GM21390 (cell line): ENCODE measurements around the gene INHBC.
"Not testable (repeated sequence)": the region's sequence is repeated elsewhere in the genome, so short reads cannot be mapped to it uniquely, and the experiment has no call there.

Source experiments
- ATAC-seq: cut with Tn5 transposase; IDR thresholded peaks from one replicate; pipeline ENCODE4 v1.9.1; 2021; ENCODE audit not compliant: unreplicated experiment

INHBC gene, protein sequence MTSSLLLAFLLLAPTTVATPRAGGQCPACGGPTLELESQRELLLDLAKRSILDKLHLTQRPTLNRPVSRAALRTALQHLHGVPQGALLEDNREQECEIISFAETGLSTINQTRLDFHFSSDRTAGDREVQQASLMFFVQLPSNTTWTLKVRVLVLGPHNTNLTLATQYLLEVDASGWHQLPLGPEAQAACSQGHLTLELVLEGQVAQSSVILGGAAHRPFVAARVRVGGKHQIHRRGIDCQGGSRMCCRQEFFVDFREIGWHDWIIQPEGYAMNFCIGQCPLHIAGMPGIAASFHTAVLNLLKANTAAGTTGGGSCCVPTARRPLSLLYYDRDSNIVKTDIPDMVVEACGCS

DNA sequence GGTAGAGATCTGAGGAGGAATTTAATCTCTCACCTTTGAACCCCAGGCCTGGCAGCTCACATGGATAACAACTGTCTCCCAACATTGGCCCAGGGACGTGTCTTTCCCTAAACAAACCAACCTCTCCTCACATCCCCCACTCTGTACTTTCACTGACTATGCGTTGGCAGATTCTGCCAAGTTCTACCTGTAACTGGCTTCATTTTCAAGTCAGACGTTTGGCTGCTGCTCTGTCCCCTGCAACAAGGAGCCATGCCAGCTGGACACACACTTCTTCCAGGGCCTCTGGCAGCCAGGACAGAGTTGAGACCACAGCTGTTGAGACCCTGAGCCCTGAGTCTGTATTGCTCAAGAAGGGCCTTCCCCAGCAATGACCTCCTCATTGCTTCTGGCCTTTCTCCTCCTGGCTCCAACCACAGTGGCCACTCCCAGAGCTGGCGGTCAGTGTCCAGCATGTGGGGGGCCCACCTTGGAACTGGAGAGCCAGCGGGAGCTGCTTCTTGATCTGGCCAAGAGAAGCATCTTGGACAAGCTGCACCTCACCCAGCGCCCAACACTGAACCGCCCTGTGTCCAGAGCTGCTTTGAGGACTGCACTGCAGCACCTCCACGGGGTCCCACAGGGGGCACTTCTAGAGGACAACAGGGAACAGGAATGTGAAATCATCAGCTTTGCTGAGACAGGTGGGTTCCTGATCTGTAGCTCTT lies at the start of gene INHBC:
Gene INHBC (plus strand): TSS at position 268 of the 707 bp plus-strand sequence. CDS start 103 bp downstream, at position 371.
- ATAC-seq: no peak

DNA sequence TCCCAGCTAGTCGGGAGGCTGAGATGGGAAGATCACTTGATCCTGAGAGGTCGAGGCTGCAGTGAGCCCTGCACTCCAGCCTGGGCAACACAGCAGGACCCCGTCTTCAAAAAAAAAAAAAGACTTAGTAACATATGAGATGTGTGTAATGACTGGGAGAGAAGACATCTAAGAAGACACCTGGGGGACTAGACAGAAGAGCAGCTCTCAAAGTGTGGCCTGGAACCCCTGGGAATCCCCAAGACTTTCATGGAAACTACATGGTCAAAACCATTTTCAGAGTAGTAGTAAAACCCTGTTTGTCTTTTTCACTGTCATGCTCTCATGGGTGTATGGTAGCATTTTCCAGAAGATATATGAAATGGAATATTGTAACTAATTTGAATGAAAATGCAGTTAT lies 49.0 kb upstream of the INHBC start:
- ATAC-seq: no peak

DNA sequence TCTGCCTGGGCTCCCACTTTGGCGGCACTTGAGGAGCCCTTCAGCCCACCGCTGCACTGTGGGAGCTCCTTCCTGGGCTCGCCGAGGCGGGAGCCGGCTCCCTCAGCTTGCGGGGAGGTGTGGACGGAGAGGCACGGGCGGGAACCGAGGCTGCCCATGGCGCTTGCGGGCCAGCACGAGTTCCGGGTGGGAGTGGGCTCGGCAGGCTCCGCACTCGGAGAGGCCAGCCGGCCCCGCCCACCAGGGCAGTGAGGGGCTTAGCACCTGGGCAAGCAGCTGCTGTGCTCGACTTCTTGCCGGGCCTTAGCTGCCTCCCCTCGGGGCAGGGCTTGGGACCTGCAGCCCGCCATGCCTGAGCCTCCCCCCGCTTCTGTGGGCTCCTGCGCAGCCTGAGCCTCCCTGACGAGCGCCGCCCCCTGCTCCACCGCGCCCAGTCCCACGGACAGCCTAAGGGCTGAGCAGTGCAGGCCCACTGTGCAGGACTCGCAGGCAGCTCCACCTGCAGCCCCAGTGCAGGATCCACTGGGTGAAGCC lies 48.3 kb upstream of the INHBC start:
- ATAC-seq: no peak

DNA sequence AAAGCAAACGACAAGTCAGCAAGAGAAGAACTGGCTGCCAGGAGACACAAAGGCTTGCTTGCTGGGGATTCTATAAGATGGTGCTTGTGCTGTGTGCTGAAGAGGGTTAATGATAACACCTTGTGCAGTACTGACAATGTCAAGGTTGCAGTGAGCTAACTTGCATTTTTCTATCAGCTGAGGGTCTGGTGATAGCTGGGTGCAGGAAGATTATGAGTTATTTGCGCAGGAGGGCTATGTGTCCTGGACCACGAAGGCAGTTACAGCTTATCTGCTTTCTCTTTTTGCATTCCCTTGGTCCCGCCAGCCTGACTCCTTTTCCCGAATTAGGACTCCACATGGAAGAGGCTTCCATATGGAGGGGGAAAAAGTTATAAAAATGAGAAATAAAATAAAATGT lies 46.2 kb upstream of the INHBC start:
- ATAC-seq: no peak

DNA sequence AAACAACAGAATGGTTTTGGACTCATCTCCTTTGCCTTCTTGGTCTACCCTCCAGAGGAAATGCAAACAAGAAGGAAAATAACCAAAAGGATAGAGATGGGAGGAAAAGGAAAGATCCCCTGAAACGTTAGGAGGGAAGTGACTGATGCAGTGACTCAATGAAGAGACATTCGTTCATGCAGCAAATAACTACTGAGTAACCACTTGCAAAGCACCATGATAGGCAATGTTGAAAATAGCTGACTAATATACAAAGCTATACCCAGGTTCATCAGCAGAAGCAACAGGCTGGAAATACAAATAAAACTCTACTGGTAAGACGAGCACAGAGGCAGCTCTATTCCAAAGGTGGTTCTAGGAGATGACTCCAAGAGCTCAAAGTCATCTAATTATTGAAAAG lies 45.6 kb upstream of the INHBC start:
- ATAC-seq: no peak

DNA sequence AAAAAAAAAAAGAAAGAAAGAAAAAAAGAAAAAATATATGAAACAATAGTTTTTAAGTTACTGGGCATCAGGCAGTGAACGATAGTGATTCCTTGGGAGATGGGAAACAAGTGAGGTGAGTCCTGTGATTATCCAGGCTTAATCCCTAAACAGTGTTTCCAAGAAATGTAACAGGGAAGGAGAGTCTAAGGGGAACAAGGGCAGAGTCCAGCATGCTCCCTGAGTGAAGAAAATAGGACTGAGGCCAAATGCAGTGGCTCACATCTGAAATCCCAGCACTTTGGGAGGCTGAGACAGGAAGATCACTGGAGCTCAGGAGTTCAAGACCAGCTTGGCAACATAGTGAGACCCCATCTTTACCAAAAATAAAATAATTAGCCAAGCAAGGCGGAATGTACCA lies 44.4 kb upstream of the INHBC start:
- ATAC-seq: no peak

DNA sequence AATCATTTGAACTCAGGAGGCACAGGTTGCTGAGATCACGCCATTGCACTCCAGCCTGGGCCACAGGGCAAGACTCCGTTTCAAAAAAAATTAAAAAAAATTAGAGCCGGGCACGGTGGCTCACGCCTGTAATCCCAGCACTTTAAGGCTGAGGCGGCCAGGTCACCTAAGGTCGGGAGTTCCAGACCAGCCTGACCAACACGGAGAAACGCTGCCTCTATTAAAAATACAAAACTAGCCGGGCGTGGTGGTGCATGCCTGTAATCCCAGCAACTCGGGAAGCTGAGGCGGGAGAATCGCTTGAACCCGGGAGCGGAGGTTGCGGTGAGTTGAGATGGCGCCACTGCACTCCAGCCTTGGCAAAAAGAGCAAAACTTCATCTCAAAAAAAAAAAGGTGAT lies 39.5 kb upstream of the INHBC start:
- ATAC-seq: no peak

DNA sequence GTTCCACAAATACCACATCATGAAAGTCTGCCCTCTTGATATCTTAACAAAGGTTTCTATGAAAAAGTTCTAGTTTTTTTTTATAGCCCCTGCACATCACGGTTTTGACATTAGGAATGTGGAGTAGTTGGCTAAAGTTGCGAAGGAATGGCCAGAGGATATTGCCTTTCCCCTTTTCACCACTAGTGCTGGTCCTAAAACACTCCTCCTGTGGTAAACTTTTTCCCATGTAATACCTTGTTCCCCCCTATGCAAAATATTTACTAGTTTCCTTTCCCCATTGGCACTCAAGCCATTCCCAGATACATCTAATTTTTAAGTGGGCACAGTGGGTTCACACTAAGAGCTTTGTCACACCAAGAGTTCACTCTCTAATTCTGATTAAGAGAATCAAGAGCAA lies 37.1 kb upstream of the INHBC start:
- no peak for ATAC-seq

DNA sequence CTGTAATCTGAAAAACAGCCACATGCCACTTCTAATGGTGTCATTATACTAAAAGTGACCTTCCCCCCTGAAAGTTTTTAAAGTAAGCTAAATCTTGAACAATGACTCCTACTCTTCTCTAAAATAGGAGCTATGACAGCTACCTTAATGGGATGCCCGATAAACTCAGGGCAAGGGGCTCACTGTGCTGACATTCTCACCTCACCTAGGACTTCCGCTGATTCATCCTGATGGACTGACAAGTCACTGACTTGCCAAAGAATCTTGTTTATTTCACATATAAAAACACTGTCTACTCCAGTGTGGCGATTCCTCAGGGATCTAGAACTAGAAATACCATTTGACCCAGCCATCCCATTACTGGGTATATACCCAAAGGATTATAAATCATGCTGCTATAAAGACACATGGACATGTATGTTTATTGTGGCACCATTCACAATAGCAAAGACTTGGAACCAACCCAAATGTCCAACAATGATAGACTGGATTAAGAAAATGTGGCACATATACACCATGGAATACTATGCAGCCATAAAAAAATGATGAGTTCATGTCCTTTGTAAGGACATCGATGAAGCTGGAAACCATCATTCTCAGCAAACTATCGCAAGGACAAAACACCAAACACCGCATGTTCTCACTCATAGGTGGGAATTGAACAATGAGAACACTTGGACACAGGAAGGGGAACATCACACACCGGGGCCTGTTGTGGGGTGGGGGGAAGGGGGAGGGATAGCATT lies 34.7 kb upstream of the INHBC start:
- ATAC-seq: not testable (repeated sequence)

DNA sequence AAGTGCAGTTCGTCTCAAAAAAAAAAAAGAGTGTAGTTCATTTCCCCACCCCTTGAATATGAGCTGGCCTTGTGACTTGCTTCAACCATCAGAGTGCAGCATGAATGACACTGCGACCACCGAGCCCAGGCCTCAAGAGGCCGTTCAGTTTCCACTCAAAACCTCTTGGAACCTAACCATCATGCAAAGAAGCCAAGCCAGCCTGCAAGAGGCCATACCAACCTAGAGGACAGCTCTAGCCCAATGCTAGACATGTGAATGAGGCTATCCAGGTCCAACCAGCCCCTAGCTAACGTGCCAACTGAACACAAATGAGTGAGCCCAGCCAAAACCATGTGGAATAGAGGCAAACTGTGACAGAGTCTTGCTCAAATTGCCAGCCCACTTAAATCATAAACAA lies 33.4 kb upstream of the INHBC start:
- ATAC-seq: no peak

DNA sequence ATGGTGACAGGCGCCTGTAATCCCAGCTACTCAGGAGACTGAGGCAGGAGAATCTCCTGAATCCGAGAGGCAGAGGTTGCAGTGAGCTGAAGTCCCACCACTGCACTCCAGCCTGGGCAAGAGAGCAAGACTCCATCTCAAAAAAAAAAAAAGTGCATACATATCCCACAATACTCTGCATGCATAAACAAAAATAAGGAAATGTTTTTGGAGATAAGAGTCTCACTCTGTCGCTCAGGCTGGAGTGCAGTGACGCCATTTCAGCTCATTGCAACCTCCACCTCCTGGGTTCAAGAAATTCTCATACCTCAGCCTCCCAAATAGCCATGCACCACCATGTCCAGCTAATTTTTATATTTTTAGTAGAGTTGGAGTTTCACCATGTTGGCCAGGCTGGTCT lies 32.4 kb upstream of the INHBC start:
- ATAC-seq: not testable (repeated sequence)

DNA sequence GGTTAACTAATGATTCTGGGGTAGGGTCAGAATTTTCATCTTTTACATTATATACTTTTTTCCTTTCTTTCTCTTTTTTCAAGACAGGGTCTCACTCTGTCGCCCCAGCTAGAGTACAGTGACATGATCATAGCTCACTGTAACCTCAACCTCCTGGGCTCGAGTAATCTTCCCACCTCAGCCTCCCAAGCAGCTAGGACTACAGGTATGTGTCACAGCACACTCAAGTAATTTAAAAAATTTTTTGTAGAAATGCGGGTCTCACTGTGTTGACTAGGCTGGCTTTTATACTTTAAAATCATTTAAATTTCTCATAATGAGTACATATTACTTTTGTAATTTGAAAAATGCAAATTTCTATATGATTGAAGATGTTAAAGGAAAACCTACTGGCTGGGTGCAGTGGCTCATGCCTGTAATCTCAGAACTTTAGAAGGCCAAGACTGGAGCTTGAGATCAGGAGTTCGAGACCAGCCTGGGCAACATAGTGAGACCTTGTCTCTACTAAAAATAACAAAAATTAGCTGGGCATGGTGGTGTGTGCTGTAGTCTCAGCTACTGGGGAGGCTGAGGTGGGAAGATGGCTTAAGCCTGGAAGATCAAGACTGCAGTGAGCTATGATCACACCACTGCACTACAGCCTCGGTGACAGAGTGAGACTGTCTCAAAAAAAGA lies 29.5 kb upstream of the INHBC start:
- no peak for ATAC-seq

DNA sequence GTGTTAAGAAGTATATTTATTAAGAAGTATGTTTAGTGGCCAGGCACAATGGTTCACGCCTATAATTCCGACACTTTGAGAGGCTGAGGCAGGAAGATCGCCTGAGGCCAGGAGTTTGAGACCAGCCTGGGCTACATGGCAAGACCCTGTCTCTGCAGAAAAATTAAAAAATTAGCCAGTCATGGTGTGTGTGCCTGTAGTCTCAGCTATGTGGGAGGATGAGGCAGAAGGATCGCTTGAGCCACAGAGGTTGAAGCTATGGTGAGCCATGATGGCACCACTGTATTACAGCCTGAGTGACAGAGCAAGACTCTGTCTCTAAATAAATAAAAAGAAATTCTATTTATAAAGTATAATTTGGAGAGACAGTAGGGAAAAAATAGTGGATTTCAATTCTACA lies 24.1 kb upstream of the INHBC start:
- no peak for ATAC-seq

DNA sequence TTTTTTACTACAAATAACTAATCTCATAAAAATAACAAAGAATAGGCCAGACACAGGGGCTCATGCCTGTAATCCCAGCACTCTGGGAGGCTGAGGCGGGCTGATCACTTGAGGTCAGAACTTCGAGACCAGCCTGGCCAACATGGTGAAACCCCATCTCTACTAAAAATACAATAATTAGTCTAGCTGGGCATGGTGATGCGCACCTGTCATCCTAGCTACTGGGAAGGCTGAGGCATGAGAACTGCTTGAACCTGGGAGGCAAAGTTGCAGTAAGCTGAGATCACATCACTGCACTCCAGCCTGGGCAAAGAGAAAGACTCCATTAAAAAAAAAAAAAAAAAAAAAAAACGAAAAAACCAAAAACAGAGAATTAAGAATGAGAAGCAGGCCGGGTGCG lies 20.4 kb upstream of the INHBC start:
- ATAC-seq: not testable (repeated sequence)

DNA sequence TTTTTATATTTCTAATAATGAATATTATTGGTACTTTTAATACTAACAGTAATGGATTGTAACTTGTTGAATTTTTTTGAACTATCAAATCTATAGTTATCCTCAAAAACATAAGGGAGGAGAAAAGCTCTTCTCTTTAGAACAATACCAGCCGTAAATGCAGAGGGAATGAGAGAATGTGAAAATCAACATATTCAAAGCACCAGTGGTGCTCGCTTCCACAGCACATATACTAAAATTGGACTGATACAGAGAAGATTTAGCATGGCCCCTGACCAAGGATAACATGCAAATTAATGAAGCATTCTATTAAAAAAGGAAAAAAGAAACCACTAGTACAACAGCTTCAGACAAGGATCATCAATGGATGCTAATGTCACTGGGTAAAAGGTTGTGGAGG lies 19.5 kb upstream of the INHBC start:
- ATAC-seq: no peak

DNA sequence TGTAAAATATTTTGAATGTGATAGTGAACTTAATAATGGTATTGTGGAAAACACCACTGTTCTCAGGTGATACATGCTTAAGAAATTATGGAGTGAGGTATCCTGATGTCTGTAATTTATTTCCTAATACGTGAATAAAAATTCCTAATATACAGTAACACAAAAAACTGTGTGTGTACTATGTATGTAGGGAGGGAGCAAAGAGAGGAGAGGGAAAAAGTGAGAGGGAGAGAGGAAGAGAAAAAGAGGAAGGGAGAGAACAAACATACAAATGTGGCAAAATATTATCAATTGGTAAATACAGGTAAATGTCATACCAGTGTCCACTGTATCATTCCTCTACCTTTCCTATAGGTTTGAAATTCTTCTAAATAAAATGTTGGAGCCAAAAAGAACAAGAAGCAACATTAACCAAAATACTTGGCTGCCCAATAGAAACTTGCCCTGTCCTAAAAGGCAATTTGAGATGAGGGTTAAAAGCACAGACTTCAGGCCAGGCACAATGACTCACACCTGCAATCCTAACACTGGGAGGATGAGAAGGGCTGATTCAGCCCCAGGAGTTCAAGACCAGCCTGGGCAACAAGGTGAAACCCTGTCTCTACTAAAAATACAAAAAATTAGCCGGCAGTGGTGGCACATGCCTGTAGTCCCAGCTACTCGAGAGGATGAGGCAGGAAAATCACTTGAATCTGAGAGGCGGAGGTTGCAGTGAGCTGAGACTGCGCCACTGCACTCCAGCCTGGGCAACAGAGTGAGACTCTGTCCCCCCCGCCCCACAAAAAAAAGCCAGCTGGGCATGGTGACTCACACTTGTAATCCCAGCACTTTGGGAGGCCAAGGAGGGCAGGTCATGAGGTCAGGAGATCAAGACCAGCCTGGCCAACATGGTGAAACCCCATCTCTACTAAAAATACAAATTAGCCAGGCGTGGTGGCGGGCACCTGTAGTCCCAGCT lies 18.3 kb upstream of the INHBC start:
- ATAC-seq: no peak

DNA sequence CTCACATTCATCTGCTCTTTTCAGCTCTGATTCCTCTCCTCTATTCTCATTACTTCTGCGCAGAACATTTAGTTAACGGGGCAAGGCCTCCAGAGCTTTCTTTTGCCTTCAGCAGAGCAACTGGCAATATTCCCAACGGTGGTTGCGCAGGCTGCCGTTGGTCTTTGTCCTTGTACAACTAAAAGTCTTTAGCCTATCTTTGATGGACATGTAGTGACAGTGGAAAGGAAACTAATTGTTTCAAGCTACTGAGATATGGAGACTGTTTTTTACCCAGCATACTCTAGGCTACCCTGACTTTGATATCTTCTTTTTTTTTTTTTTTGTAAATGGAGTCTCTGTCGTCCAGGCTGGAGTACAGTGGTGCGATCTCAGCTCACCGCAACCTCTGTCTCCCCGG lies 16.3 kb upstream of the INHBC start:
- no peak for ATAC-seq

DNA sequence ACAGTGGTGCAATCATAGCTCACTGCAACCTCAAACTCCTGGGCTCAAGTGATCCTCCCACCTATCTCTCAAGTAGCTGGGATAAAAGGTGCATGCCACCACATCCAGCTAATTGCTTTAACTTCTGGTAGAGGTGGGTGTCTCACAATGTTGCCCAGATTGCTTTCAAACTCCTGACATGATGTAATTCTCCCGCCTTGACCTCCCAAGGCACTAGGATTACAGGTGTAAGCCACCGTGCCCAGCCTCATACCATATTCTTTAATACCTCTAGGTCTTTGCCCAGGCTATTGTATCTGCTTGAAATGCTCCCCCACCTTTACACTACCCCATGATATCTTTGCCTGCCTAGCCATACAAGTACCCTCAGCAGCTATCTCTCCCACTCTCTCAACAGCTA lies 15.1 kb upstream of the INHBC start:
- ATAC-seq: no peak

DNA sequence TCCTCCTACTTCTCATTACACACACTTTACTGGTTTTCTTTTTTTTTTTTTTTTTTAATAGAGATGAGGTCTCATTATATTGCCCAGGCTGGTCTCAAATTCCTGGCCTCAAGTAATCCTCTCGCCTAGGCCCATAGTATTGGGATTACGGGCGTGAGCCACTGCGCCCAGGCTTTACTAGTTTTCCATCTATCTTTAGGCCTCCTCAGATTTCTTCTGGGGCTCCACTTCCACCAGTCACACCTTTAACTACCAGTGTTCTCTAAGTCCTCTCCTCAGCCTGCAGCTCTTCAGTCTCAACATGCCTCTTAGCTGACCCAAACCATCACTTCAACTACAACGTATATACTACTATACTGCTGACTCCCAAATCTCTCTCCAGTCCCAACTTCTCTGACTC lies 14.1 kb upstream of the INHBC start:
- no peak for ATAC-seq

DNA sequence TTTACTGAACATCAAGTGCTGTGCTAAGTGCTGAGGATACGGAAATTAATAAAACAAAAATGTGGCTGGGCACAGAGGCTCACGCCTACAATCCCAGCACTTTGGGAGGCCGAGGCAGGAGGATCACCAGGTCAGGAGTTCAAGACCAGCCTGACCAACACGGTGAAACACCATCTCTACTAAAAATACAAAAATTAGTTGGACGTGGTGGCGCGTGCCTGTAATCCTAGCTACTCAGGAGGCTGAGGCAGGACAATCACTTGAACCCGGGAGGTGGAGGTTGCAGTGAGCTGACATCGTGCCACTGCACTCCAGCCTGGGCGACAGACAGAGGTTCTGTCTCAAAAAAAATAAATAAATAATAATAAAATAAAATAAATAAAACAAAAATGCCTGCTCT lies 7.6 kb upstream of the INHBC start:
- ATAC-seq: not testable (repeated sequence)
